CD14-positive monocyte (primary cell): ENCODE results near the gene BCR. TPM values are rescaled to one million over a fixed set of nuclear protein-coding genes. Genes with fewer than 3 reads are reported as not detected.

ENCODE experiments used
- DNase-seq, 3 donors: peaks; one replicate each; pipeline ENCODE4 v3.0.0-alpha.2; 2011 to 2022
- H2AFZ ChIP-seq: 2 replicates; pipeline ENCODE4 v1.6.0; 2012; ENCODE audit warnings: mild to moderate bottlenecking, low read depth, low read length, inconsistent platforms; ENCODE audit not compliant: insufficient read depth, poor library complexity, severe bottlenecking
- H3K27ac ChIP-seq, 2 donors: 1 replicate in 1 of 2; 2 replicates in 1 of 2; pipeline ENCODE4 v1.5.1; 2012 to 2013; ENCODE audit warnings: low read length in 2 of 2, control low read depth in 1 of 2, inconsistent platforms in 1 of 2, low read depth in 1 of 2, mild to moderate bottlenecking in 1 of 2
- H3K27me3 ChIP-seq, 2 donors: one replicate each; pipeline versions ENCODE4 v1.6.0 to v1.6.1; 2011 to 2013; ENCODE audit warnings: low read length in 2 of 2; ENCODE audit not compliant: control insufficient read depth in 2 of 2, insufficient read depth in 2 of 2
- H3K36me3 ChIP-seq, 2 donors: replicated peaks in 1 of 2; 1 replicate in 1 of 2; 2 replicates in 1 of 2; pipeline versions ENCODE4 v1.5.1 to v1.6.1; 2012 to 2013; ENCODE audit warnings: low read length in 2 of 2, control low read depth in 1 of 2, inconsistent platforms in 1 of 2, mild to moderate bottlenecking in 1 of 2; ENCODE audit not compliant: insufficient read depth in 2 of 2, control insufficient read depth in 1 of 2
- H3K4me1 ChIP-seq, 2 donors: 1 replicate in 1 of 2; 2 replicates in 1 of 2; pipeline versions ENCODE4 v1.5.1 to v1.6.1; 2012 to 2013; ENCODE audit warnings: low read length in 2 of 2, control low read depth in 1 of 2, inconsistent platforms in 1 of 2, mild to moderate bottlenecking in 1 of 2, moderate library complexity in 1 of 2; ENCODE audit not compliant: insufficient read depth in 2 of 2, control insufficient read depth in 1 of 2
- H3K4me2 ChIP-seq: replicated peaks from 2 replicates; pipeline ENCODE3; 2012; ENCODE audit warnings: low read length, moderate library complexity, mild to moderate bottlenecking; ENCODE audit not compliant: poor library complexity, severe bottlenecking; ENCODE audit errors: extremely low read depth
- H3K4me3 ChIP-seq, 3 experiments: fragments of 200-600 bp in 1 of 3; sonication (generic) in 1 of 3; replicated peaks in 1 of 3; 1 replicate in 2 of 3; 2 replicates in 1 of 3; pipeline ENCODE4 v1.5.1; 2011 to 2013; ENCODE audit warnings: low read length in 3 of 3, mild to moderate bottlenecking in 3 of 3, control low read depth in 2 of 3, low read depth in 2 of 3, inconsistent platforms in 1 of 3, moderate library complexity in 1 of 3
- H3K79me2 ChIP-seq: 2 replicates; pipeline ENCODE4 v1.6.0; 2012; ENCODE audit warnings: mild to moderate bottlenecking, control low read depth, inconsistent platforms, low read length, moderate library complexity; ENCODE audit not compliant: insufficient read depth
- H3K9ac ChIP-seq: 2 replicates; pipeline ENCODE4 v1.6.0; 2017; ENCODE audit warnings: low read length, mild to moderate bottlenecking; ENCODE audit not compliant: insufficient read depth, poor library complexity, severe bottlenecking
- H3K9me3 ChIP-seq, 2 donors: replicated peaks in 1 of 2; 1 replicate in 1 of 2; 2 replicates in 1 of 2; pipeline versions ENCODE4 v1.5.1 to v1.6.1; 2012 to 2013; ENCODE audit warnings: low read length in 2 of 2, control low read depth in 1 of 2; ENCODE audit not compliant: control insufficient read depth in 1 of 2, insufficient read depth in 1 of 2
- H4K20me1 ChIP-seq: 2 replicates; pipeline ENCODE4 v1.6.0; 2012; ENCODE audit warnings: mild to moderate bottlenecking, low read length, control low read depth, moderate library complexity; ENCODE audit not compliant: insufficient read depth
- H3K27ac Mint-ChIP-seq, 7 donors: one replicate each; pipeline ENCODE4 v1.8.0; 2020; ENCODE audit warnings: mild to moderate bottlenecking in 7 of 7, mixed read lengths in 7 of 7, moderate library complexity in 6 of 7, inconsistent platforms in 2 of 7
- H3K27me3 Mint-ChIP-seq, 3 donors: one replicate each; pipeline ENCODE4 v1.8.0; 2021 to 2022; ENCODE audit warnings: low read depth in 3 of 3, mild to moderate bottlenecking in 3 of 3, mixed read lengths in 3 of 3, moderate library complexity in 3 of 3, inconsistent platforms in 1 of 3
- H3K36me3 Mint-ChIP-seq, 2 donors: one replicate each; pipeline ENCODE4 v1.8.0; 2020; ENCODE audit warnings: mixed read lengths in 2 of 2, inconsistent platforms in 1 of 2, mild to moderate bottlenecking in 1 of 2
- H3K4me1 Mint-ChIP-seq: one replicate; pipeline ENCODE4 v1.8.0; 2020; ENCODE audit warnings: mild to moderate bottlenecking, mixed read lengths
- H3K4me3 Mint-ChIP-seq, 2 donors: one replicate each; pipeline ENCODE4 v1.8.0; 2020; ENCODE audit warnings: mild to moderate bottlenecking in 2 of 2, mixed read lengths in 2 of 2, moderate library complexity in 1 of 2
- H3K9me3 Mint-ChIP-seq, 7 donors: one replicate each; pipeline ENCODE4 v1.8.0; 2020 to 2022; ENCODE audit warnings: mixed read lengths in 7 of 7, mild to moderate bottlenecking in 6 of 7, moderate library complexity in 6 of 7, inconsistent platforms in 2 of 7
- CTCF ChIP-seq: fragments of 200-600 bp; IDR thresholded peaks from one replicate; pipeline ENCODE4 v1.8.0; 2022; ENCODE audit warnings: antibody characterized with exemption, mild to moderate bottlenecking
- WGBS: methylation state at CpG from one replicate; pipeline ENCODE4 v1.1.5; 2013; ENCODE audit warnings: missing lambda C conversion rate; ENCODE audit not compliant: insufficient coverage; 5-methylcytosine and 5-hydroxymethylcytosine counted together
- intact Hi-C, 2 donors: fragments of 100-400 bp; cut with micrococcal nuclease; formaldehyde crosslinking; loops; one replicate each; pipeline versions ENCODE4 v1.15.0 to v1.15.1; 2023
- polyA plus RNA-seq, 3 donors: library from polyadenylated mRNA; depleted of rRNA in 1 of 3; unstranded in 2 of 3; stranded (reverse) in 1 of 3; fragments of 300-500 nt in 2 of 3; fragments of >200 nt in 1 of 3; fragmentation: Illumina TruSeq in 2 of 3; gene quantifications; 1 replicate in 2 of 3; 2 replicates in 1 of 3; pipeline ENCODE4 v1.2.3, GENCODE V29; 2012 to 2021

BCR gene
- polyA plus RNA-seq, 3 donors = 0.97 to 20.9 (median 0.97) TPM

GRCh38 chr22:23154461-23154860 is 25.8 kb upstream of the BCR start:
- no peaks in the 10 kb centered on the region for H3K9me3 ChIP-seq
- Mint-ChIP-seq H3K4me3 (no peak overlapping the region), H3K36me3 (no peaks in the 10 kb centered on the region), H3K27ac (peak overlapping the region; percentile 25 to 99 (median 72)), H3K27me3 (peaks cover 0 to 6% (median 5%) of the 10 kb centered on the region in 3 donors), H3K9me3 (peaks cover 0 to 4% (median 0%) of the 10 kb centered on the region in 7 donors), H3K4me1 (peaks cover 48% of the 10 kb centered on the region)
- no peaks in the 10 kb centered on the region for H4K20me1 ChIP-seq
- WGBS = 94% methylated on average over 3 of the region's 5 CpGs
- no peaks in the 10 kb centered on the region for H3K79me2 ChIP-seq
- no peaks in the 10 kb centered on the region for H3K27me3 ChIP-seq
- H2AFZ ChIP-seq = no peak overlapping the region
- peak overlapping the region in 1 of 2 donors; percentile 97 for H3K27ac ChIP-seq
- DNase-seq = no peak
- TF ChIP-seq CTCF = no peak
- H3K4me2 ChIP-seq = no peak overlapping the region
- intact Hi-C loops = no loop called here
- peaks cover 51 to 63% of the 10 kb centered on the region in 2 donors for H3K4me1 ChIP-seq
- no peak overlapping the region for H3K4me3 ChIP-seq
- H3K9ac ChIP-seq = no peak overlapping the region
- no peaks in the 10 kb centered on the region for H3K36me3 ChIP-seq

GRCh38 chr22:23155143-23155542 is 25.2 kb upstream of the BCR start:
- no peaks in the 10 kb centered on the region for H3K36me3 ChIP-seq
- H3K4me1 ChIP-seq = peaks cover 52 to 63% of the 10 kb centered on the region in 2 donors
- no peak overlapping the region for H3K27ac ChIP-seq
- WGBS = 94% methylated on average over 3 of the region's 3 CpGs
- no peak for TF ChIP-seq CTCF
- no peak overlapping the region for H2AFZ ChIP-seq
- H3K27ac Mint-ChIP-seq = peak overlapping the region in 6 of 7 donors; percentile 6 to 74 (median 37)
- H3K4me2 ChIP-seq = no peak overlapping the region
- no peak overlapping the region for H3K4me3 Mint-ChIP-seq
- no peak for DNase-seq
- no peaks in the 10 kb centered on the region for H3K9me3 ChIP-seq
- peaks cover 0 to 5% (median 4%) of the 10 kb centered on the region in 3 donors for H3K27me3 Mint-ChIP-seq
- no peak overlapping the region for H3K9ac ChIP-seq
- no peaks in the 10 kb centered on the region for H3K79me2 ChIP-seq
- peaks cover 0 to 4% (median 0%) of the 10 kb centered on the region in 7 donors for H3K9me3 Mint-ChIP-seq
- H3K36me3 Mint-ChIP-seq = no peaks in the 10 kb centered on the region
- intact Hi-C loops = no loop called here
- H3K4me3 ChIP-seq = no peak overlapping the region
- H3K27me3 ChIP-seq = no peaks in the 10 kb centered on the region
- H4K20me1 ChIP-seq = no peaks in the 10 kb centered on the region
- peaks cover 51% of the 10 kb centered on the region for H3K4me1 Mint-ChIP-seq
